ENCODE data around the gene FADD. TPM values are rescaled to one million over a fixed set of nuclear protein-coding genes. Genes with fewer than 3 reads are reported as not detected.

FADD gene
- total and polyA plus RNA-seq, 4 donors: 13.9 to 30.9 (median 26.1) TPM

GRCh38 chr11:70182266-70182665, 20.8 kb upstream of the FADD start:
- 85 to 91% methylated on average over 18 of the region's 18 CpGs for WGBS, 2 donors
- TF ChIP-seq, protein P1, sequence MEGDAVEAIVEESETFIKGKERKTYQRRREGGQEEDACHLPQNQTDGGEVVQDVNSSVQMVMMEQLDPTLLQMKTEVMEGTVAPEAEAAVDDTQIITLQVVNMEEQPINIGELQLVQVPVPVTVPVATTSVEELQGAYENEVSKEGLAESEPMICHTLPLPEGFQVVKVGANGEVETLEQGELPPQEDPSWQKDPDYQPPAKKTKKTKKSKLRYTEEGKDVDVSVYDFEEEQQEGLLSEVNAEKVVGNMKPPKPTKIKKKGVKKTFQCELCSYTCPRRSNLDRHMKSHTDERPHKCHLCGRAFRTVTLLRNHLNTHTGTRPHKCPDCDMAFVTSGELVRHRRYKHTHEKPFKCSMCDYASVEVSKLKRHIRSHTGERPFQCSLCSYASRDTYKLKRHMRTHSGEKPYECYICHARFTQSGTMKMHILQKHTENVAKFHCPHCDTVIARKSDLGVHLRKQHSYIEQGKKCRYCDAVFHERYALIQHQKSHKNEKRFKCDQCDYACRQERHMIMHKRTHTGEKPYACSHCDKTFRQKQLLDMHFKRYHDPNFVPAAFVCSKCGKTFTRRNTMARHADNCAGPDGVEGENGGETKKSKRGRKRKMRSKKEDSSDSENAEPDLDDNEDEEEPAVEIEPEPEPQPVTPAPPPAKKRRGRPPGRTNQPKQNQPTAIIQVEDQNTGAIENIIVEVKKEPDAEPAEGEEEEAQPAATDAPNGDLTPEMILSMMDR (IDR thresholded peaks at IDR 0.05; ENCODE audit: control extremely low read depth, extremely low read depth): no peak
- no peaks in the 10 kb centered on the region for H3K9me3 ChIP-seq (ENCODE audit: control insufficient read depth in 4 of 4, insufficient read depth in 3 of 4, low read length in 3 of 4)
- ATAC-seq (ENCODE audit: insufficient read depth, low FRiP score): no peak
- H3K4me1 ChIP-seq (ENCODE audit: control insufficient read depth in 5 of 5, insufficient read depth in 5 of 5, low read length in 5 of 5): no peaks in the 10 kb centered on the region
- H3K27me3 ChIP-seq (ENCODE audit: control insufficient read depth in 3 of 3, insufficient read depth in 3 of 3, low read length in 2 of 3): no peaks in the 10 kb centered on the region
- no peaks in the 10 kb centered on the region for H3K36me3 ChIP-seq (ENCODE audit: control insufficient read depth in 4 of 4, insufficient read depth in 4 of 4, low read length in 4 of 4)
- no peak for DNase-seq
- no peak overlapping the region for H3K9ac ChIP-seq (ENCODE audit: insufficient read depth in 1 of 2, low read length in 2 of 2)
- H3K4me3 ChIP-seq: no peak overlapping the region
- H3K27ac ChIP-seq (ENCODE audit: low read depth in 1 of 2, low read length in 1 of 2): no peak overlapping the region

- 83 to 84% methylated on average over 1 of the region's 1 CpG for WGBS, 2 donors
- Histone ChIP-seq H3K4me1 (ENCODE audit: control insufficient read depth in 5 of 5, insufficient read depth in 5 of 5, low read length in 5 of 5) (no peaks in the 10 kb centered on the region), H3K27me3 (ENCODE audit: control insufficient read depth in 3 of 3, insufficient read depth in 3 of 3, low read length in 2 of 3) (no peaks in the 10 kb centered on the region), H3K36me3 (ENCODE audit: control insufficient read depth in 4 of 4, insufficient read depth in 4 of 4, low read length in 4 of 4) (no peaks in the 10 kb centered on the region), H3K9ac (ENCODE audit: insufficient read depth in 1 of 2, low read length in 2 of 2) (no peak overlapping the region), H3K27ac (ENCODE audit: low read depth in 1 of 2, low read length in 1 of 2) (no peak overlapping the region), H3K4me3 (no peak overlapping the region), H3K9me3 (ENCODE audit: control insufficient read depth in 4 of 4, insufficient read depth in 3 of 4, low read length in 3 of 4) (no peaks in the 10 kb centered on the region)
- DNase-seq: no peak
- TF ChIP-seq, protein P1 (IDR thresholded peaks at IDR 0.05; ENCODE audit: control extremely low read depth, extremely low read depth): no peak
- ATAC-seq (ENCODE audit: insufficient read depth, low FRiP score): no peak
Measured at GRCh38 chr11:70183032-70183431, 20.1 kb upstream of the FADD start.

- Histone ChIP-seq H3K4me1 (ENCODE audit: control insufficient read depth in 5 of 5, insufficient read depth in 5 of 5, low read length in 5 of 5) (no peaks in the 10 kb centered on the region), H3K27me3 (ENCODE audit: control insufficient read depth in 3 of 3, insufficient read depth in 3 of 3, low read length in 2 of 3) (no peaks in the 10 kb centered on the region), H3K36me3 (ENCODE audit: control insufficient read depth in 4 of 4, insufficient read depth in 4 of 4, low read length in 4 of 4) (no peaks in the 10 kb centered on the region), H3K4me3 (no peak overlapping the region), H3K9ac (ENCODE audit: insufficient read depth in 1 of 2, low read length in 2 of 2) (no peak overlapping the region), H3K9me3 (ENCODE audit: control insufficient read depth in 4 of 4, insufficient read depth in 3 of 4, low read length in 3 of 4) (no peaks in the 10 kb centered on the region), H3K27ac (ENCODE audit: low read depth in 1 of 2, low read length in 1 of 2) (no peak overlapping the region)
- TF ChIP-seq, protein P1 (IDR thresholded peaks at IDR 0.05; ENCODE audit: control extremely low read depth, extremely low read depth): no peak
- WGBS, 2 donors: 71 to 77% methylated on average over 11 of the region's 11 CpGs
- no peak for ATAC-seq (ENCODE audit: insufficient read depth, low FRiP score)
- DNase-seq: no peak
Measured at GRCh38 chr11:70183483-70184176, 19.5 kb upstream of the FADD start.

GRCh38 chr11:70184396-70184795, 18.7 kb upstream of the FADD start:
- H3K27ac ChIP-seq (ENCODE audit: low read depth in 1 of 2, low read length in 1 of 2): no peak overlapping the region
- ATAC-seq (ENCODE audit: insufficient read depth, low FRiP score) (no peak), DNase-seq (no peak)
- no peaks in the 10 kb centered on the region for H3K4me1 ChIP-seq (ENCODE audit: control insufficient read depth in 5 of 5, insufficient read depth in 5 of 5, low read length in 5 of 5)
- 73 to 79% methylated on average over 9 of the region's 9 CpGs for WGBS, 2 donors
- no peak overlapping the region for H3K9ac ChIP-seq (ENCODE audit: insufficient read depth in 1 of 2, low read length in 2 of 2)
- no peaks in the 10 kb centered on the region for H3K36me3 ChIP-seq (ENCODE audit: control insufficient read depth in 4 of 4, insufficient read depth in 4 of 4, low read length in 4 of 4)
- TF ChIP-seq, protein P1 (IDR thresholded peaks at IDR 0.05; ENCODE audit: control extremely low read depth, extremely low read depth): no peak
- no peaks in the 10 kb centered on the region for H3K27me3 ChIP-seq (ENCODE audit: control insufficient read depth in 3 of 3, insufficient read depth in 3 of 3, low read length in 2 of 3)
- H3K9me3 ChIP-seq (ENCODE audit: control insufficient read depth in 4 of 4, insufficient read depth in 3 of 4, low read length in 3 of 4): no peaks in the 10 kb centered on the region
- H3K4me3 ChIP-seq: no peak overlapping the region

Data from lung (tissue), 12 donors.